Renal pelvis (tissue), 12 donors: ENCODE results near the gene NPIPA8. TPM values are rescaled to one million over a fixed set of nuclear protein-coding genes. Genes with fewer than 3 reads are reported as not detected.
"Not testable (repeated sequence)": the region's sequence is repeated elsewhere in the genome, so short reads cannot be mapped to it uniquely, and the experiment has no call there.

ENCODE experiments used
- DNase-seq: peaks from one replicate; pipeline ENCODE4 v3.0.0-alpha.2; 2013
- long read RNA-seq, 16 experiments: transcript quantifications; one replicate each; lab custom pipeline, GENCODE V29; 2026
- polyA plus RNA-seq, 3 donors: library from polyadenylated mRNA; unstranded; fragments of 120-200 nt; gene quantifications; one replicate each; pipeline ENCODE4 v1.2.1, GENCODE V29; 2013; ENCODE audit not compliant: insufficient read length in 3 of 3

Gene NPIPA8
- 10 to 100 TPM in 1 of 3 donors, 1 to 10 TPM in 1, under 1 TPM in 1; 0.75 to 26.7 (median 1.6) TPM for polyA plus RNA-seq
- long read RNA-seq, donor 1: 0 reads
- long read RNA-seq, donor 2: 0 reads
- long read RNA-seq, donor 3: 0 reads
- long read RNA-seq, donor 4: 0 reads
- long read RNA-seq, donor 5: 0 reads
- long read RNA-seq, donor 6: 0 reads
- long read RNA-seq, donor 7, partial matches to known transcripts: 6 of 6 reads
- long read RNA-seq, donor 7, other reads (novel, unspliced or antisense): 0 of 6 reads
- long read RNA-seq, donor 8: 0 reads
- long read RNA-seq, donor 9: 0 reads
- long read RNA-seq, donor 10: 0 reads
- long read RNA-seq, donor 11: 0 reads
- long read RNA-seq, donor 12: 0 reads
- long read RNA-seq, donor 13: 0 reads
- long read RNA-seq, donor 14: 0 reads
- long read RNA-seq, donor 15: 0 reads
- long read RNA-seq, donor 16: 0 reads

GRCh38 chr16:18336636-18337035, at the start of gene NPIPA8:
TSS of gene NPIPA8 (minus strand) at chr16:18336736. CDS start at chr16:18332662, 4,074 bp downstream.
- DNase-seq: not testable (repeated sequence)

- not testable (repeated sequence) for DNase-seq
These were observed 48.7 kb upstream of the NPIPA8 start for GRCh38 chr16:18385285-18385684.

DNA sequence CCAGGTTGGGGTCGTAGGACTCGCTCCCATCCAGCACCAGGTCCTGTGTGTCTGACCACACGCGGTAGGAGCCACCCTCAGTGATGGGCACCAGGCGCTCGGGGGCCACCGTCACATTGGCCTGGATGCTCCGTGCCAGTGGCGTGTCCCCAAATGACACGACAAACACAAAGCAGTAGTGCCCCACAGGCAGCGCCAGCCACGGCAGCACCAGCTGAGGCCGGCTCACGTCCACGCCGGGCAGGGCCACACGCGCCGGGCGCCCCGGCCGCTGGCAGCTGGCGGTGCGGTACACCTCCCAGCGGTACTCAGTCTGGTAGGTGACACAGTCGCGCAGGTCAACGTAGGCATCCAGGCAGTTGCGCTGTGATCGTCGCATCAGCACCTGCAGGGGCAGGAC, 48.3 kb upstream of the NPIPA8 start:
- DNase-seq: not testable (repeated sequence)

GRCh38 chr16:18384098-18384636, 47.6 kb upstream of the NPIPA8 start:
- DNase-seq: not testable (repeated sequence)

GRCh38 chr16:18382696-18383095, 46.2 kb upstream of the NPIPA8 start:
- DNase-seq: not testable (repeated sequence)

- DNase-seq: not testable (repeated sequence)
These were observed 11.2 kb upstream of the NPIPA8 start for GRCh38 chr16:18347742-18348141.

- not testable (repeated sequence) for DNase-seq
These were observed 10.5 kb upstream of the NPIPA8 start for GRCh38 chr16:18346993-18347392.

GRCh38 chr16:18344634-18345033, 8.1 kb upstream of the NPIPA8 start:
- DNase-seq: not testable (repeated sequence)

DNA sequence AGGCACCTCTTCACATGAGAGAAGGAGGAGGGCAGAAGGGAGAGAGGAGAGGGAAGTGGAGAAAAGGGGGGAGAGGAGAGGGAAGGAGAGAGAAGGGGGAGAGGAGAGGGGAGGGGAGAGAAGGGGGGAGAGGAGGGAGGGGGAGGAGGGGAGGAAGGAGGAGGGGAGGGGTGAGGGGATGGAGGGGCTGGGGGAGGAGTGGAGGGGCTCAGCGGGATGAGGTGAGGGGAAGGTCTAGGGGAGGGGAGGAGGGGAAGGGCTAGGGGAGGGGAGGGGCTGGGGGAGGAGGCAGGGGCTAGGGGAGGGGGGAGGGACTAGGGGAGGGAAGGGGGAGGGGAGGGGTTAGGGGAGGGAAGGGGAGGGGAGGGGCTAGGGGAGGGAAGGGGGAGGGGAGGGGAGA, 5.5 kb upstream of the NPIPA8 start:
- DNase-seq: not testable (repeated sequence)

GRCh38 chr16:18341417-18341960, 5.0 kb upstream of the NPIPA8 start:
- not testable (repeated sequence) for DNase-seq

DNA sequence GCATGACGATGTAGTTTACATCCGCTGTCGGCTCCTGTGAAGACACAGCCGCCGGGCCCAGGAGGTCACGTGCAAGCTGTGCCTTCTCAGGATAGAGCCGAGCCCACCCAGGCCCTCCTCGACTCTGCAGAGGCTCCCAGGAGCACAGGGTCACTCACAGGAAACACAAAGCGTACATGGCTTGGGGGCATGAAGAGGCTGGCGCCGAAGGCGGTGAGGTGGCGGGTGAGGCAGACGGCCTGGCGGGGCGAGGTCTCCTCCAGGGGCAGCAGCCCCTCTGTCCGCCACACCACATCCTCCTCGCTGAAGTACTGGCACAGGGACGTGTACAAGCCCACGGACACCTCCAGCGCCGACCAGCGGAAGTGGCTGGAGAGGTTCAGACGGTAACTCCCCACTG, 2.7 kb upstream of the NPIPA8 start:
- not testable (repeated sequence) for DNase-seq

GRCh38 chr16:18311811-18312210, 24.7 kb downstream of the NPIPA8 start:
- not testable (repeated sequence) for DNase-seq

- not testable (repeated sequence) for DNase-seq
These were observed 27.4 kb downstream of the NPIPA8 start for GRCh38 chr16:18309159-18309558.

DNA sequence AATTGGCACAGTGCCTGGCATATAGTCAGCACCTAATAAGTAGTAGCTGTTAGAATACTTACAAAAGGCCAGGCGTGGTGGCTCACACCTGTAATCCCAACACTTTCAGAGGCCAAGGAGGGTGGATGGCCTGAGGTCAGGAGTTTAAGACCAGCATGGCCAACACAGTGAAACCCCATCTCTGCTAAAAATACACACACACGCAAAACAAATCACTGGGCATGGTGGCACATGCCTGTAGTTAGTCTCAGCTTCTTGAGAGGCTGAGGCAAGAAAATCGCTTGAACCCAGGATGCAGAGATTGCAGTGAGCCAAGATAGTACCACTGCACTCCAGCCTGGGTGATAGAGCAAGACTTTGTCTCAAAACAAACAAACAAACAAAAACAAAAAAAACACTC, 29.3 kb downstream of the NPIPA8 start:
- DNase-seq: not testable (repeated sequence)

- DNase-seq: not testable (repeated sequence)
These were observed 30.5 kb downstream of the NPIPA8 start for GRCh38 chr16:18306066-18306465.

DNA sequence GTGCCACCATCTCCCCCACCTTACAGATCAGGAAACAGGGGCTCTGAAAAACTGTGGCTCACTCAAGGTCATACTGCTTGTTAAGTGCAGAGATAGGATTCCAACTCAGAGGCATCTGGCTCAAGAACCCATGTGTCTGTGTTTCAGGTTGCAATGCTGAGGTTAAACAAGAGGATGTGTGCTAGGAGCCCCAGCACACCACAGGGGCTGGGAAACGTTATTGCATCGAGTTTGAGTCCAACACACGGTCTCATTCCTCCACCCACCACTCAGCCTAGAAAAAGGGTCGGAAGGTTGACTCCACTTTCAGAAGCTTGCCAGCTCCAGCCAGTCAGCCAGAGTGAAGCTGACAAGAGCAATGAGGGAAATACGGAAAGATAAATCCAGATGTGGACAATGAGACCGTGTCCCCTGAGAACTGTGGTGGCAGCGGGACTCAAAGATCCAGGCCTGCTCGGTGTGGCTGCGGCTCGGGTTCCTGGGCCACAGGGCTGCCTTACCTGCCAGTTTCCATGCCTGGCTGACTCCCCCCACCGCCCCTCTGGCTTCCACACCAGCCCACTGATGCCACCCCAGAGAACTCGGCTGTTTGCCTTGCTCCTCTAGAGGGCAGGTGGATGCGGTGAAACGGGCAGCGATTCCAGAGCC, 33.4 kb downstream of the NPIPA8 start:
- DNase-seq: not testable (repeated sequence)

DNA sequence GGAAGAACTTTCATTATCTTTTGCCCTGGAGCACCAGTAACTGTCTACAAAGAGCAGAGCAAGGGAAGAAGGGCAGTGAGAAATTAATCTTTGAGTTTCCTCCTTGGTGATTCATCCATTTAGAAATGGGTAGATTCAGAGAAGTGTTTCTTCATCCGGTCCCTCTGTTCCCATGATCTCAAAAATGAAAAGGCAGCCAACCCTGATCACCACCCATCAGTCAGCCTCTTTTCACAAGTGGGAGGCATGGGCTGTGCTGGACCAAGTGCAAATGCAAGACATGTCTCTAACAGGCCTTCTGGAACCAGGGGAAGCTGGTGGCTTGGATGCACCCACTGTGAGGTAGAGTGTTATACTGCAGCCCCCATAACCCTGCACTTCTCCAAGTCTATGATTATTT, 38.8 kb downstream of the NPIPA8 start:
- not testable (repeated sequence) for DNase-seq

DNA sequence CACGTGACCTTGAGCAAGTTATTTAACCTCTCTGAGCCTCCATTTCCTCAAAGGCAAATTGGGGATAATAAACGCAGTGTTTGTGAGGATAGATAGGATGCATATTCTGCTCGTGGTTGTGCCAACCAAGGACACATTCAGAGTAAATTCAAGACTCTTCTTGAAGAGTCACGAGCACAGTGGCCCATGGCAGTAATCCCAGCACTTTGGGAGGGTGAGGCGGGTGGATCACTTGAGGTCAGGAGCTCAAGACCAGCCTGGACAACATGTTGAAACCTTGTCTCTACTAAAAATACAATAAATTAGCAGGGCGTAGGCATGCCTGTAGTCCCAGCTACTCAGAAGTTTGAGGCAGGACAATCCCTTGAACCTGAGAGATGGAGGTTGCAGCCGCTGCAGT, 39.6 kb downstream of the NPIPA8 start:
- not testable (repeated sequence) for DNase-seq

GRCh38 chr16:18294371-18294770, 42.2 kb downstream of the NPIPA8 start:
- DNase-seq: not testable (repeated sequence)

DNA sequence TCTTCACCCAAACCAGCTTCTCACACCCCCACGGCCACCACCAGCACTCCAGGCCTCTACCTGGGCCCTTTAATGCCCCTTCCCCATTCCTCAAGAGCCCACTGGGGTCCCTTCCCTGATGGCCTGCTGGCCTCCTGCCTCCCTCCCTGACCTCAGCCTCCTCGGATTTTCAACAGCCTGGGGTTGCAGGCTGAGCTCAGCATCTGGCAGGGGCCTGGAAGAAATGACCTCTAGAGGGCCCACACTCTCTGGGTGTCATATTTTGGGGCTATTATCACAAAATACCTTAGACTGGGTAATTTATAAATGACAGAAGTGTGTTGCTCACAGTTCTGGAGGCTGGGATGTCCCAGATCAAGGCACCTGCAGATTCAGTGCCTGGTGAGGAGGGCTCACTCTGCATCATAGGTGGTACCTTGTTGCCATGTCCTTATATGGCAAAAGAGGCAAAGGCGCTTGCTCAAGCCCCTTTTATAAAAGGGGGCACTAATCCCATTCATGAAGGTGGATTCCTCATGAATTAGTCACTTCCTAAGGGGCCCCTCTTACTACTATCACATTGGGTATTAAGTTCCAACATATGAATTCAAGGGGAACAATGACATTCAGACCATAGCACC, 43.1 kb downstream of the NPIPA8 start:
- not testable (repeated sequence) for DNase-seq

DNA sequence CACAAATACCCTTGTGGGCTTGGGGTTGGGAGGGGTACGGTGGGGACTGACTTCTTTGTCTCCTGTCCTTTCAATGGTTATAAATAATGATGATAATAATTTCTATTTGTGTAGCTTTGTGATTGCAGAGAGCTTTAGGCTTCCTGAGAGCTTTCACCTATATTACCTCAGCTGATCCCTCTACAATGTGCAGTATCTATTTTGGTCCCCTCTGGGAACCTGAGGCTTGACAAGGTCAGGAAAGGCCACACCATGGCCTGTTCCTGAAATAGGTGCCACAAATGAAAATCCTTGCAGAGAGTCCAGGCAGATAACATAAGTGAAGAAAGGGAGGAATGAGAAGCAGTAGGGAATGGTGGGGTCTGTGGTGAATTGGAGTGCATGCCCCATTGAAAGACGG, 45.6 kb downstream of the NPIPA8 start:
- not testable (repeated sequence) for DNase-seq

DNA sequence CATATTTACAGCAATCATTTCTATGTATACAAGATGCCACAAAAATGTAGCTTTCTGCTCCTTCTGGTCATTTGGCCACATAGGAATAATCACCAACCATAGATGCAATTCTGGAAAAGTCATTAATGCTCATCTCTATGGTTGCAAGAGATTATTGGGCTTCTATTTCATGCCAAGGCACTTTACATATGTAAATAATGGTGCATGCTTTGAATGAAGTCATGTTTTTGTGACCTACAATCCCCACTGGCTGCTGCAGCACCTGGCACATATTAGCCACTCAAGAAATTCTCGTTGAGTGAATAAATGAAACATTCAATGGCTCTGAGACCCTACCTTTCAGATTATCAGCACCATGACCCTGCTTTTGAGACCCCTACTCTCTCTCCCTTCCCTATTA, 50.2 kb downstream of the NPIPA8 start:
- DNase-seq: not testable (repeated sequence)
